GM18867 (cell line): ENCODE results near the gene ERAL1.
A peak's percentile ranks its signal among the peaks of the same experiment; 100 is the strongest.
"Not testable (repeated sequence)": the region's sequence is repeated elsewhere in the genome, so short reads cannot be mapped to it uniquely, and the experiment has no call there.

Experiments
- ATAC-seq: cut with Tn5 transposase; IDR thresholded peaks from one replicate; pipeline ENCODE4 v1.9.1; 2021; ENCODE audit warnings: mild to moderate bottlenecking, moderate library complexity; ENCODE audit not compliant: unreplicated experiment

ERAL1 gene

GRCh38 chr17:28854457-28855335, at the start of gene ERAL1:
ERAL1 (plus strand) TSS chr17:28855016; CDS start chr17:28855035, 19 bp downstream.
- ATAC-seq = peak; percentile 91

- no peak for ATAC-seq
Observed at GRCh38 chr17:28807925-28808634, 46.7 kb upstream of the ERAL1 start.

GRCh38 chr17:28810437-28810836, 44.4 kb upstream of the ERAL1 start:
- ATAC-seq = no peak

GRCh38 chr17:28811651-28812090, 43.1 kb upstream of the ERAL1 start:
- ATAC-seq = no peak

- peak; percentile 99 for ATAC-seq
Observed at GRCh38 chr17:28812091-28812747, 42.6 kb upstream of the ERAL1 start.

- no peak for ATAC-seq
Observed at GRCh38 chr17:28812748-28813377, 42.0 kb upstream of the ERAL1 start.

GRCh38 chr17:28816540-28816939, 38.3 kb upstream of the ERAL1 start:
- no peak for ATAC-seq

DNA sequence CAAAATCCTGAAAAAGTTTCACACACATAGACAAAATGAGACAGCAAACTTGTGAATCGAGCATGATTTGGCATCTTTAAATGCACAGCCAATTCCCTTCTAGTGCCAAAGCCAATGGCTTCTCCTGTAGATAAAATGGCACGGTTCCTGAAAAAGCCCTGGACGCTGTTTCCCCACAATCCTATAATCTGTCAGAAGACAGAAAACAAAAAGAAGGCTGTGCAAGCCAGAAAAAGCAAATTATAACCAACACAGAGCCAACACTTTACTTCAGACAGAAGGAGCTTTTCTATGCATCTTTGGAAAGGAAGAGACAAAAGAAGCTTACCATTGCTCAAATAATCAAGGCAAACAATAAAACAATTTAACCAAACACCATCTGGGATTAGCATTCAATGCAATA, 36.0 kb upstream of the ERAL1 start:
- ATAC-seq = no peak

- no peak for ATAC-seq
Observed at GRCh38 chr17:28819582-28819981, 35.2 kb upstream of the ERAL1 start.

DNA sequence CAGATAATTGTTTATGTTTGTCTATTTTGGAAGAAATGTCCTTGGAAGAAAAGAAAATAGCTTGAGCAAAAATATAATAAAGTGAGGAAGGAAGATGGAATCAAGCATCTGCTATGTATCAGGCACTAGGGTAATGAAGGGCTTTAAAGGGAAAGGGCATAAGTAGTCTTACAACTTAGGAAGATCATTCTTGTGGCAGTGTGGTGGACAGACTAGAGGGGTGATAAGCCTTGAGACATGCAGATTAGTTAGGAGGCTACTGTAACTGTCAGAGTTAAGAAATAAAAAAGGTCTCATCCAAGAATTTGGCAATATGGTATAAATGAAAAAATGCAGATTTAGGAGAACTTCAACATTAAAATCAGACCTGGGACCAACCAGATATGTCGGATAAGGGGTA, 27.1 kb upstream of the ERAL1 start:
- ATAC-seq = no peak

- no peak for ATAC-seq
Observed at GRCh38 chr17:28828294-28829040, 26.3 kb upstream of the ERAL1 start.

GRCh38 chr17:28834420-28834819, 20.4 kb upstream of the ERAL1 start:
- no peak for ATAC-seq

DNA sequence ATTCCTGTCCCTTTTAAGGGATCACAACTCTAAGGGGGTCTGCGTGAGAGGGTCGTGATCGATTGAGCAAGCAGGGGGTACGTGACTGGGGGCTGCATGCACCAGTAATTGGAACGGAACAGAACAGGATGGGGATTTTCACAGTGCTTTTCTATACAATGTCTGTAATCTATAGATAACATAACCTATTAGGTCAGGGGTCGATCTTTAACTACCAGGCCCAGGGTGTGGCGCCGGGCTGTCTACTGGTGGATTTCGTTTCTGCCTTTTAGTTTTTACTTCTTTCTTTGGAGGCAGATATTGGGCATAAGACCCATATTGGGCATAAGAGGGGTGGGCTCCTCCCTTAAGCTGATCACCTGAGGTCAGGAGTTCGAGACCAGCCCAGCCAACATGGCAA, 18.3 kb upstream of the ERAL1 start:
- not testable (repeated sequence) for ATAC-seq

GRCh38 chr17:28839221-28839620, 15.6 kb upstream of the ERAL1 start:
- ATAC-seq = no peak

GRCh38 chr17:28841901-28842281, 12.9 kb upstream of the ERAL1 start:
- ATAC-seq = peak; percentile 22

DNA sequence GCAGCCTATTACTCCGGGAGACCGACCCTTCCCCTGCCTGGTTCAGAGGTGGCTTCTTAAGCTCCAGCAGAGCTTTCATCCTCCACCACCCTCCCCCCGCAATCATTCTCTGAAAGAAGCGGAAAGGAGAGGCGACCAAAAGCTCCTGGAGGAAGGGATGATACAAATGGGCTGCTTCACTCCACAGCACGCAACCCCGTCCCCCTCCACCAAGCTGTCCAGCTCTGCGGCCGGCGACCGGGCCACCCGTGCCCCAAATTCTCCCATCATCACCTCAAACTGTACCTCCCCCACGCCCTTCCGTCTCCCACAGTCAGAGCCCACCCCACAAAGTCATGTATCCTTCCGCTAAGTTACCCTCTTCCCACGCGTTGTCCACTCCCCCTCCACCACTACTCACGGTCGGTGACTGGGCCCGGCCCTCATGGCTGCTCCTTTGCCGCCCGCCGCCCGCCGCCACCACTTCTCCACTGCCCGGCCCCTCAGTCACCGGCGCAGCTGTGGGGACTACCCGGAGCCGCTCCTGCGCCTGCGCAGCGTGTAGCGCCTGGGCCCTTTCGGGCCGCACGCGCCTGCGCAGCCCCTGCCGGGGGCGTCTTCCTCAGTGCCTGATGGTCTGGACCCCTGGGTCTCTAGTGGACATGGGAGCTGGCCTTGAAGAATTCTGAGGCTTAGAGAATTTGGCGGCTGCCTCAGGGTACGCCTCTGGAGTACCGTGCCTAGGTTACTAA, 12.4 kb upstream of the ERAL1 start, which contains the start of gene FAM222B:
TSS of gene FAM222B (minus strand) at position 509 of the 731 bp plus-strand sequence. CDS start 76,123 bp downstream, outside the sequence.
- ATAC-seq = peak; percentile 85

DNA sequence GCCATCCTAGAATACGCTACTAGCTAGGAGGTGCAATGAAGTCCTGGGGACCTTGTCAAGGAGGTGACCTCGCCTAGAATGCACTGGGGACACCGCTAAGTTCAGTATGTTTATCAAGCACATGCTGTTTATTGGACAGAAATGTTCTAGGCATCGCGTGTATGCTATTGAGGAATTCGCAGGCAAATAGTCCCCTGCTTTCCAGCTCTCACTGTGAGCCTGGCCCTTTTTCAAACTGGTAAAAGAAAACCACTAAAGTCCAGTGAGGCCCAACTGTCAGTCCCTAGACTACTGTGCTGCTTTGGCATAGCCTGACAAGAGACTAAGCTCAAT, 11.0 kb upstream of the ERAL1 start:
- ATAC-seq = no peak

DNA sequence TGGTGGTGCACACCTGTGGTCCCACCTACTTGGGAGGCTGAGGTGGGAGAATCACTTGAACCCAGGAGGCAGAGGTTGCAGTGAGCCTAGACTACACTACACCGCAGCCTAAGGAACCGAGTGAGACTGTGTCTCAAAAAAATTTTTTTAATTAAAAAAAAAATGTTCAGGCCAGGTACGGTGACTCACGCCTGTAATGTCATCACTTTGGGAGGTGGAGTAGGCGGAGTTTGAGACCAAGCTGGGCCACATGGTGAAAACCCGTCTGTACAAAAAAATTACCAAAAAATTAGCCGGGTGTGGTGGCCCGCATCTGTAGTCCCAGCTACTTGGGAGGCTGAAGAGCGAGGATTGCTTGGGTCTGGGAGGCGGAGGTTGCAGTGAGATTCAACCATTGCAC, 8.6 kb upstream of the ERAL1 start:
- ATAC-seq = no peak

GRCh38 chr17:28846699-28847098, 8.1 kb upstream of the ERAL1 start:
- not testable (repeated sequence) for ATAC-seq

- ATAC-seq = not testable (repeated sequence)
Observed at GRCh38 chr17:28848667-28849066, 6.1 kb upstream of the ERAL1 start.
